HG03139 (cell line): Measurements from ENCODE around the gene ZNF532.

Source experiments
- ATAC-seq: cut with Tn5 transposase; IDR thresholded peaks from one replicate; pipeline ENCODE4 v1.9.1; 2021; ENCODE audit not compliant: unreplicated experiment

The ZNF532 gene

GRCh38 chr18:59033974-59034373, 169.3 kb downstream of the ZNF532 start:
- no peak for ATAC-seq

GRCh38 chr18:59035591-59035990, 170.9 kb downstream of the ZNF532 start:
- ATAC-seq: no peak
